ENCODE data around the gene CLIC4. TPM values are rescaled to one million over a fixed set of nuclear protein-coding genes. Genes with fewer than 3 reads are reported as not detected.
A peak's percentile ranks its signal among the peaks of the same experiment; 100 is the strongest.
"Not testable (repeated sequence)": the region's sequence is repeated elsewhere in the genome, so short reads cannot be mapped to it uniquely, and the experiment has no call there.

CLIC4 gene
- total RNA-seq = 100 to 1,000 TPM; 236 to 265 TPM

GRCh38 chr1:24744911-24745710, at the start of gene CLIC4:
CLIC4 (plus strand) TSS chr1:24745447; CDS start chr1:24745554, 107 bp downstream.
- DNase-seq (ENCODE audit: low spot score) = peak; percentile 99
- Histone ChIP-seq H3K27ac (peak within 1 kb of the TSS; percentile 95 to 98), H3K27me3 (no peaks in the 10 kb centered on the region), H3K4me3 (peak within 1 kb of the TSS; percentile 79 to 95), H3K9me3 (no peaks in the 10 kb centered on the region), H3K4me1 (peaks cover 0 to 43% of the 10 kb centered on the region in 2 donors), H3K36me3 (no peaks in the 10 kb centered on the region)
- TF ChIP-seq CTCF (IDR thresholded peaks at IDR 0.05) = peak in 1 of 2 donors; percentile 73

- Histone ChIP-seq H3K27ac (peak overlapping the region; percentile 67 to 78), H3K4me3 (no peak overlapping the region), H3K36me3 (no peaks in the 10 kb centered on the region), H3K27me3 (no peaks in the 10 kb centered on the region), H3K9me3 (no peaks in the 10 kb centered on the region), H3K4me1 (peaks cover 0 to 46% of the 10 kb centered on the region in 2 donors)
- TF ChIP-seq CTCF (IDR thresholded peaks at IDR 0.05) = no peak
- no peak for DNase-seq (ENCODE audit: low spot score)
Observed at GRCh38 chr1:24696041-24696755, 49.0 kb upstream of the CLIC4 start.

- peaks cover 0 to 46% of the 10 kb centered on the region in 2 donors for H3K4me1 ChIP-seq
Observed at GRCh38 chr1:24696756-24697330, 48.4 kb upstream of the CLIC4 start.

GRCh38 chr1:24697453-24698001, 47.7 kb upstream of the CLIC4 start:
- H3K4me3 ChIP-seq; H3K27me3 ChIP-seq; H3K27ac ChIP-seq; DNase-seq (ENCODE audit: low spot score); H3K9me3 ChIP-seq; H3K36me3 ChIP-seq: not testable (repeated sequence)
- H3K4me1 ChIP-seq = peaks cover 0 to 50% of the 10 kb centered on the region in 2 donors

More at GRCh38 chr1:24696756-24697330, 48.4 kb upstream of the CLIC4 start:
- Histone ChIP-seq H3K27ac (no peak overlapping the region), H3K36me3 (no peaks in the 10 kb centered on the region), H3K9me3 (no peaks in the 10 kb centered on the region), H3K4me3 (no peak overlapping the region), H3K27me3 (no peaks in the 10 kb centered on the region)
- no peak for TF ChIP-seq CTCF (IDR thresholded peaks at IDR 0.05)
- DNase-seq (ENCODE audit: low spot score) = no peak

- peaks cover 0 to 46% of the 10 kb centered on the region in 2 donors for H3K4me1 ChIP-seq
- not testable (repeated sequence) for H3K27me3 ChIP-seq; H3K9me3 ChIP-seq; DNase-seq (ENCODE audit: low spot score); H3K36me3 ChIP-seq; H3K4me3 ChIP-seq; H3K27ac ChIP-seq
Observed at GRCh38 chr1:24698326-24698725, 46.9 kb upstream of the CLIC4 start.

GRCh38 chr1:24699628-24700027, 45.6 kb upstream of the CLIC4 start:
- Histone ChIP-seq H3K4me3 (no peak overlapping the region), H3K4me1 (peaks cover 0 to 36% of the 10 kb centered on the region in 2 donors), H3K27ac (no peak overlapping the region), H3K9me3 (no peaks in the 10 kb centered on the region), H3K36me3 (no peaks in the 10 kb centered on the region), H3K27me3 (no peaks in the 10 kb centered on the region)
- no peak for DNase-seq (ENCODE audit: low spot score)
- no peak for TF ChIP-seq CTCF (IDR thresholded peaks at IDR 0.05)

Data from right atrium auricular region (tissue), 2 donors.